Upper lobe of left lung (tissue), 4 donors: Measurements from ENCODE around the gene CCR5.

Source experiments
- CTCF ChIP-seq, 6 experiments: fragments of 450-650 bp in 4 of 6; fragments of 200-600 bp in 2 of 6; sonication (generic) in 2 of 6; IDR thresholded peaks; one replicate each; pipeline ENCODE4 v1.5.1; 2016 to 2019; ENCODE audit warnings: antibody characterized with exemption in 6 of 6
- EP300 ChIP-seq, 4 donors: sonication (generic); formaldehyde crosslinking; IDR thresholded peaks; one replicate each; pipeline ENCODE4 v1.5.1; 2017; ENCODE audit warnings: antibody characterized with exemption in 4 of 4, control low read depth in 2 of 4
- POLR2A ChIP-seq, 4 donors: fragments of 450-650 bp; IDR thresholded peaks; one replicate each; pipeline ENCODE4 v1.5.1; 2016 to 2017; ENCODE audit warnings: antibody characterized with exemption in 4 of 4, mild to moderate bottlenecking in 2 of 4
- POLR2AphosphoS5 ChIP-seq, 2 donors: sonication (generic); formaldehyde crosslinking; IDR thresholded peaks; one replicate each; pipeline ENCODE4 v1.5.1; 2017; ENCODE audit warnings: antibody characterized with exemption in 2 of 2

GRCh38 chr3:46411271-46411670 is 40.5 kb downstream of the CCR5 start:
- no peak for TF ChIP-seq POLR2A (IDR thresholded peaks at IDR 0.05)
- TF ChIP-seq CTCF (IDR thresholded peaks at IDR 0.05), result peak in 1 of 6 experiments; percentile 26
- TF ChIP-seq POLR2AphosphoS5 (IDR thresholded peaks at IDR 0.05), result no peak
- TF ChIP-seq EP300 (IDR thresholded peaks at IDR 0.05), result no peak
